GM19043 (cell line): ENCODE results near the gene GPA33.

Source experiments
- ATAC-seq: cut with Tn5 transposase; IDR thresholded peaks from one replicate; pipeline ENCODE4 v1.9.1; 2021; ENCODE audit warnings: low read depth; ENCODE audit not compliant: unreplicated experiment

The GPA33 gene, protein sequence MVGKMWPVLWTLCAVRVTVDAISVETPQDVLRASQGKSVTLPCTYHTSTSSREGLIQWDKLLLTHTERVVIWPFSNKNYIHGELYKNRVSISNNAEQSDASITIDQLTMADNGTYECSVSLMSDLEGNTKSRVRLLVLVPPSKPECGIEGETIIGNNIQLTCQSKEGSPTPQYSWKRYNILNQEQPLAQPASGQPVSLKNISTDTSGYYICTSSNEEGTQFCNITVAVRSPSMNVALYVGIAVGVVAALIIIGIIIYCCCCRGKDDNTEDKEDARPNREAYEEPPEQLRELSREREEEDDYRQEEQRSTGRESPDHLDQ

GRCh38 chr1:167090314-167090942, at the start of gene GPA33:
Gene GPA33 (minus strand): TSS chr1:167090377. CDS start chr1:167090287, 90 bp downstream.
- ATAC-seq = no peak

DNA sequence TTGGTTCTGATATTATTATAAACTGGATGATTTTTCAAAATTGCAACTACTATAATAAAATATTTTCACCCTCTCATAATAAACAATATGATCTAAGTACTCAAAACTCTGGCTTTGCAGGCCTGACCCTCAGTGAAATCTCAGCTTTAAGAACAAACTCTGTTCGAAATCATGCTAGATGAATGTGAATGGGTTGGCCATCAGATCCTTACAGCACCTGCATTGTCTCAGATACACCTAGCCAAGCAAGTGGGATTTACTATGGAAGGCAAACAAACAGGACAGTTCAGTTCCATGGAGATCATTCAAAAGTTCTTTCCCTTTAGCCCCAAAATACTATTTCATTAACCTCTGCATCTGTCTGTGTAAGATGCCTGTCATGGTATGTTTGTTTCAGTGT, 48.5 kb upstream of the GPA33 start:
- no peak for ATAC-seq

- no peak for ATAC-seq
These were observed 47.8 kb upstream of the GPA33 start for GRCh38 chr1:167137793-167138510.

- ATAC-seq = no peak
These were observed 47.2 kb upstream of the GPA33 start for GRCh38 chr1:167137332-167137781.

DNA sequence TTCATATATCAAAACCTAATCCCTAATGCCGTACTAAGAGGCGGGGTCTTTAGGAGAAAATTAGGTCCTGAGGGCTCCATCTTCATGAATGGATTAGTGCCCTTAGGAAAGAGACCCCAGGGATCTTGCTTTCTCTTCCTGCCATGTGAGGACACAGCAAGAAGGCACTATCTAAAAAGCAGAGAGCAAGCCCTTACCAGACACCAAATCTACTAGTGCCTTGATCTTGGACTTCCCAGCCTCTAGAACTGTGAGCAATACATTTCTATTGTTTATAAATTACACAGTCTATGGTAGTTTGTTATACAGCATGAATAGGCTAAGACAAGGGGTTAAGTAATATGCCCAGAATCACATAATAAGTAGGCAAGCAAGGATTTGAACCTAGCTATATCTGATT, 46.6 kb upstream of the GPA33 start:
- no peak for ATAC-seq

DNA sequence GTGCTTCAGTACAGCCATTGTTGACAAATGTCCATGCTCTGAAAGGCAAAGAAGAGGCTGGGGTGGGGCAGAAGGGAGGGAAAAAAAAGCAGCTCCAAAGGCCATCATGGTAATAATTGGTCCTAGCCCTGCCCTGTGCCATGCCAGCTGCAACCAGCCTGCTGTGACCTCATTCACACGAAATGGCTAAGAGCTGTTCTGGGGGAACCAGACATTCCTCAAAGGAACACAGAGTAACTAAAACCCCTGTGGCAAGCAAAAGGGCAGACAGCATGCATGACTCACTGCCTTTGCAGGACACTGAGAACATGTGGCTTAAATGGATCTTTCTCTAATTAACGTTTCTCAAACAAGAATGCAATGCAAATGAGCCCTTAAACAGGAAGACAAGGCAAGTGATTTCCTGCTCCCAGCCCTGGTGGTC, 46.0 kb upstream of the GPA33 start:
- no peak for ATAC-seq

- no peak for ATAC-seq
These were observed 45.2 kb upstream of the GPA33 start for GRCh38 chr1:167135281-167135840.

GRCh38 chr1:167132301-167133010, 42.3 kb upstream of the GPA33 start:
- no peak for ATAC-seq

DNA sequence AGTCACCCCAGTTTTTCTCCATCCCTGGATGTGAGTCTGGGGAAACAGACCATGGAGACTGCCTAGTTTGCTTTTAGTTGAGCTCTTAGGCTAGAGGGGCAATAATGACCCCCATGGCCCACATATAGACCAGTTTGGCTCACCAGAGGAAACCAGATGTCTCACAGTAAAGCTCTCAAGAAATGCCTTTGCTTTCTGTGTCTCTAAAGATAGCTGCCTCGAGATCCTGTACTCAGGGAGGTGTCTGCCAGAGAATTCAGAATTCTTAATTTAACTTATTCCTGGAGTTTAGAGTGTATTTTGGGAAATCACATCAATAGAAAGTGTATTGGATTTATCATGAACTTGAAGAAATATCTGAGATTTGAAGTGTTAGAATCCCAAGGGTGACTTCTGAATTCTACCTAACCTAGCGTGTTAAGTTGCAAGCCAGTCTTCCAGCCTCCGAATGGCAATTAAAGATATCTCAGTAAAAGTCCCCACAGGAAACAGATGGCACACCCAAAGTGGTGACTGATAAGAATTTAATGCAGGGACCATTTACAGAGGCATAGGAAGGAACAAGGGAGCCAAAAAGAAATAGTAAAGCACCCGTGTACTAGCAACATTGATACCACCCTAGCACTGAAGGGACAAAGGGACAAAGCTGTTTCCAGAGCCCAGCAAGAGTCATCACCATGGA, 40.8 kb upstream of the GPA33 start:
- no peak for ATAC-seq

GRCh38 chr1:167128261-167129227, 38.4 kb upstream of the GPA33 start:
- ATAC-seq = no peak

- no peak for ATAC-seq
These were observed 37.5 kb upstream of the GPA33 start for GRCh38 chr1:167127661-167128060.

GRCh38 chr1:167127236-167127635, 37.1 kb upstream of the GPA33 start:
- no peak for ATAC-seq

DNA sequence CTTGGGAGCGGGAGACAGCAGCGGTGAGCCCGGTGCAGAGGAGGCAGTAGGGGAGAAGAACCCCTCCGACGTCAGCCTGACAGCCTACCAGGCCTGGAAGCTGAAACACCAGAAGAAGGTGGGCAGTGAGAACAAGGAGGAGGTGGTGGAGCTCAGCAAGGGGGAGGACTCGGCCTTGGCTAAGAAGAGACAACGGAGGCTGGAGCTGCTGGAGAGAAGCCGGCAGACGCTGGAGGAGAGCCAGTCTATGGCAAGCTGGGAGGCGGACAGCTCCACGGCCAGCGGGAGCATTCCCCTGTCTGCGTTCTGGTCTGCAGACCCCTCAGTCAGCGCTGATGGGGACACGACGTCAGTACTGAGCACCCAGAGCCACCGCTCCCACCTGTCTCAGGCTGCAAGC, 36.6 kb upstream of the GPA33 start:
- ATAC-seq = no peak

GRCh38 chr1:167126317-167126716, 36.1 kb upstream of the GPA33 start:
- ATAC-seq = no peak

DNA sequence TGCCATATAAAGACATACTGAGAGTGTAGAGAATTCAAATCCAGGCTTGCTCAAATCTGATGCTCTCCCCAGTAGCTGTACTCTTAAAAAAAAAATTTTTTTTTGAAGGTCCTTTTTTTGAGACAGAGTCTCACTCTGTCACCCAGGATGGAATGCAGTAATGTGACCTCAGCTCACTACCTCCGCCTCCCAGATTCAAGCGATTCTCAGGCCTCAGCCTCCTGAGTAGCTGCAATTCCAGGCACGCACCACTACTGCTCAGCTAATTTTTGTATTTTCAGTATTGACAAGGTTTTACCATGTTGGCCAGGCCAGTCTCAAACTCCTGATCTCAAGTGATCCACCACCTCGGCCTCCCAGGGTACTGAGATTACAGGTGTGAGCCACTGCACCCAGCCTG, 32.4 kb upstream of the GPA33 start:
- no peak for ATAC-seq

DNA sequence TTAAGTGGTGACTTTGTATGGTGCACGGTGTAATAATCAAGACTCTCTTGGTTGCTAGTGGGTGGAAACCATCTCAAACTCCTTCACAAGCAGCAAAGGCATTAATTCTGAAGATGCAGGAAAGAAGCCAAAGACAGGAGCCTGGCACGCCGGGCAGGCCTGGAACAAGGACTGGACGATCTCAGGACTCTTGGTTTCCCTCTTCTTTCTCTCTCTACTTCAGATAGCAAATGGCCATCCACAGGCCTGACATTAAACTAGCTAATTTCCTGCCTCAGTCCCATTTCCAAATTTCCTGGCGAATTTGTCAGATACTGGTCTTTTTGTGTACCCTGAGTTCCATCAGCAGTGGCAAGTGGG, 31.9 kb upstream of the GPA33 start:
- no peak for ATAC-seq

DNA sequence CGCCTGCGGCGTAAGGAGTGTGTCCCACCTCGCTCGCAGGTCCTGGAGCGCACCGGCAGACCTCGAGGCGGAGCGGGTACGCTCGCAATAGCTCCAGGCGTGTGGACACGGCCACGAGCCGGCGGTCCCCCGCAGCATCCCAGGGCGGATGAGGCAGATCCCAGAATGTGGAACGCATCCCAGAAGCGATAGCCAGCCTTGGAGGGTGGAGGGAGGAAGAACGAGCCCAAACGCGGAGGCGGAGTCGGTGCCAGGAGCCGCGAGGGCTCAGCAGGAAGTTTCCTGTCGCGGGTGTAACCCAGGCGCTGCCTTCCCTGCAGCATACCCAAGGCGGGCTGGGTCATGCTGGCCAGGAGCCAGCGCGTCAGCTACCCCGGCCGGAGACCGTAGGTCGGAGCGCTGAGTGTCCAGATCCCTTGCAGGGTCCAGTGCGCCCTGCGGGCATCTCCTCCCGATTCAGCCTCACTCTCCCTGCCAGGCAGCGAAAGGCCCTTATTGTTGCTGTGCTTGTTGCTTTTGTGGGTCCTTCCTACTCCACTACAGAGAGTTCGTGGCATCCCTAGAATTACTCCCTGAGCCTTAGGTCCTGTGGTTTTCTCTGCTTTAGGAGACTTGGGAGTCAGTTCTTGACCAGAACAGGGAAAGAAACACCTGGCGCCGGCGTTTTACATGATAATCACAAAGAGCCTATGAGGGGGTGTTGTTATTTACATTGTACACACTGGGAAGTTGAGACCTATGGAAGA, 31.4 kb upstream of the GPA33 start:
- ATAC-seq = no peak

- ATAC-seq = no peak
These were observed 30.7 kb upstream of the GPA33 start for GRCh38 chr1:167120899-167121298.
